NCI-H774 (cell line): ENCODE data around the gene PDPK1.

Source experiments
- DNase-seq: peaks from one replicate; lab custom pipeline; 2025; lab: John Stamatoyannopoulos, UW

PDPK1 gene

GRCh38 chr16:2537451-2538379 lies at the start of gene PDPK1:
Gene PDPK1, plus strand, starts transcription at chr16:2538021. Its CDS starts 92 bp downstream, at chr16:2538113.
- DNase-seq, result peak; percentile 85

GRCh38 chr16:2489581-2489980 lies 48.2 kb upstream of the PDPK1 start:
- no peak for DNase-seq

- no peak for DNase-seq
Observed at GRCh38 chr16:2490190-2491105, 47.4 kb upstream of the PDPK1 start.

- DNase-seq, result no peak
Observed at GRCh38 chr16:2492292-2492691, 45.5 kb upstream of the PDPK1 start.

GRCh38 chr16:2493605-2494004 lies 44.2 kb upstream of the PDPK1 start:
- no peak for DNase-seq

GRCh38 chr16:2494616-2495015 lies 43.2 kb upstream of the PDPK1 start:
- no peak for DNase-seq

GRCh38 chr16:2495041-2495440 lies 42.8 kb upstream of the PDPK1 start:
- DNase-seq, result no peak

GRCh38 chr16:2496223-2497115 lies 41.4 kb upstream of the PDPK1 start:
- DNase-seq, result no peak

GRCh38 chr16:2497116-2497630 lies 40.6 kb upstream of the PDPK1 start:
- no peak for DNase-seq

- no peak for DNase-seq
Observed at GRCh38 chr16:2497695-2498484, 39.9 kb upstream of the PDPK1 start.

- no peak for DNase-seq
Observed at GRCh38 chr16:2498531-2499253, 39.1 kb upstream of the PDPK1 start.

- no peak for DNase-seq
Observed at GRCh38 chr16:2499454-2499853, 38.4 kb upstream of the PDPK1 start.

GRCh38 chr16:2499890-2500429 lies 37.9 kb upstream of the PDPK1 start:
- no peak for DNase-seq

- DNase-seq, result no peak
Observed at GRCh38 chr16:2500430-2500917, 37.3 kb upstream of the PDPK1 start.

GRCh38 chr16:2500918-2501750 lies 36.7 kb upstream of the PDPK1 start:
- DNase-seq, result peak; percentile 1

- no peak for DNase-seq
Observed at GRCh38 chr16:2501946-2502895, 35.6 kb upstream of the PDPK1 start.

- DNase-seq, result no peak
Observed at GRCh38 chr16:2505695-2506094, 32.1 kb upstream of the PDPK1 start.
